ENCODE results near the gene GALNT10. TPM values are rescaled to one million over a fixed set of nuclear protein-coding genes. Genes with fewer than 3 reads are reported as not detected.
A peak's percentile ranks its signal among the peaks of the same experiment; 100 is the strongest.

The GALNT10 gene
- total and polyA plus RNA-seq, 9 of the 15 experiments (the other 6 are each of a cell fraction or from before 2014, with no cell fraction given) = 4.6 to 37.1 (median 13.3) TPM

- TF ChIP-seq FOXP4 (CRISPR knock-in tag; IDR thresholded peaks at IDR 0.05; ENCODE audit: borderline replicate concordance) (no peak), GTF2B (IDR thresholded peaks at IDR 0.05; ENCODE audit: extremely low read depth, insufficient read length) (no peak)
Measured at GRCh38 chr5:154308443-154309370, 118.2 kb downstream of the GALNT10 start (continued).

- no peak overlapping the region for H2AFZ ChIP-seq (ENCODE audit: low read depth, low read length)
- WGBS (ENCODE audit: insufficient coverage, low coverage, missing lambda C conversion rate) = 83% methylated on average over 1 of the region's 1 CpG
Measured at GRCh38 chr5:154309371-154309745, 118.8 kb downstream of the GALNT10 start.

More at GRCh38 chr5:154309371-154309745, 118.8 kb downstream of the GALNT10 start:
- DNase-seq (ENCODE audit: extremely low read depth in 1 of 4, low spot score in 3 of 4) (no peak), ATAC-seq (no peak), FAIRE-seq (no peak)
- Histone ChIP-seq H4K20me1 (replicated peaks; ENCODE audit: control insufficient read depth, insufficient read depth, low read length) (no peaks in the 10 kb centered on the region; the same call in 1 of the 2 replicates), H3K79me2 (ENCODE audit: control insufficient read depth, insufficient read depth, low read length) (no peaks in the 10 kb centered on the region), H3K9ac (ENCODE audit: insufficient read depth in 1 of 2, low read depth in 2 of 2, low read length in 2 of 2) (no peak overlapping the region), H3K9me3 (replicated peaks; ENCODE audit: control insufficient read depth, insufficient read depth, low read depth, low read length) (no peaks in the 10 kb centered on the region), H3K27me3 (ENCODE audit: control insufficient read depth in 2 of 2, insufficient read depth in 2 of 2, low read length in 2 of 2) (no peaks in the 10 kb centered on the region), H3K4me3 (no peak overlapping the region), H3K4me1 (replicated peaks in 1 of 2; ENCODE audit: control insufficient read depth in 2 of 2, insufficient read depth in 2 of 2, low read length in 2 of 2) (no peaks in the 10 kb centered on the region), H3K9me1 (ENCODE audit: control insufficient read depth, insufficient read depth, low read length) (no peaks in the 10 kb centered on the region), H3K4me2 (ENCODE audit: insufficient read depth, low read length) (no peak overlapping the region), H3K27ac (ENCODE audit: extremely low read depth, low read depth, low read length) (no peak overlapping the region), H3K36me3 (ENCODE audit: control insufficient read depth, insufficient read depth, low read length) (no peaks in the 10 kb centered on the region)
- TF ChIP-seq ZFPM2 (CRISPR knock-in tag; IDR thresholded peaks at IDR 0.05) (no peak), HMBOX1 (IDR thresholded peaks at IDR 0.05) (peak; percentile 67)
- POLR2A ChIA-PET = interaction anchor here (0.7 kb wide), 2 partner anchors 13 kb away, joined by 3 read pairs; no protein-coding TSS in a partner anchor
- no TSS peak for BruUV-seq (replicated peaks)
- CTCF ChIA-PET (ENCODE audit: low intra/inter-chr PET ratio) = no interaction called here
- in situ Hi-C loops (cut with MboI) (no loop called here), intact Hi-C loops (cut with micrococcal nuclease) (no loop called here)

Measured in K562 (cell line).